HCT116 (cell line): ENCODE results near the gene KIF5C. TPM values are rescaled to one million over a fixed set of nuclear protein-coding genes. Genes with fewer than 3 reads are reported as not detected.

Experiments used
- ATAC-seq: fragments of 200-7000 bp; cut with Tn5 transposase; 2 replicates; pipeline ENCODE4 v1.9.1; 2020; ENCODE audit warnings: mild to moderate bottlenecking, moderate library complexity
- BruUV-seq: library from RNA; stranded (reverse); fragments of 400-500 nt; replicated peaks from 2 replicates; lab custom pipeline; 2021; lab: Mats Ljungman, UMichigan
- CTCF ChIA-PET: fragments of 300-600 bp; sonication (Branson Sonifier 250); formaldehyde crosslinking; loops from one replicate; lab custom pipeline; 2021; ENCODE audit warnings: antibody characterized with exemption; lab: Charles Lee
- POLR2A ChIA-PET: fragments of 300-600, 350-600 bp; sonication (Branson Sonifier 250); formaldehyde crosslinking; loops from one replicate; lab custom pipeline; 2021; ENCODE audit warnings: antibody characterized with exemption; lab: Charles Lee
- RAD21 ChIA-PET, 2 experiments: fragments of 300-600 bp; sonication (Branson Sonifier 250); formaldehyde crosslinking; loops; one replicate each; lab custom pipeline; 2023; ENCODE audit warnings: low total read pairs in 2 of 2; ENCODE audit not compliant: uncharacterized antibody in 2 of 2, unreplicated experiment in 2 of 2, low non-redundant PET in 1 of 2; lab: Charles Lee
- DNase-seq: peaks from one replicate; pipeline ENCODE4 v3.0.0-alpha.2; 2010; ENCODE audit warnings: low read depth, low spot score
- H2AFZ ChIP-seq: fragments of 200-600 bp; shearing (Covaris generic), sonication (generic); 2 replicates; pipeline ENCODE4 v1.6.1; 2017; ENCODE audit warnings: low read depth, mixed run types, mixed read lengths, antibody characterized with exemption, low read length; ENCODE audit not compliant: poor library complexity, severe bottlenecking
- H3K27ac ChIP-seq: 2 replicates; pipeline ENCODE4 v1.5.1; 2012; ENCODE audit warnings: low read depth, low read length
- H3K27me3 ChIP-seq: fragments of 200-600 bp; sonication (generic); 2 replicates; pipeline ENCODE4 v1.6.1; 2016; ENCODE audit warnings: mixed run types, low read length, mixed read lengths; ENCODE audit not compliant: insufficient read depth
- H3K36me3 ChIP-seq, 2 experiments: fragments of 200-500 bp in 1 of 2; fragments of 200-600 bp in 1 of 2; sonication (Bioruptor generic) in 1 of 2; sonication (generic) in 1 of 2; 2 replicates each; pipeline versions ENCODE4 v1.5.1 to v1.6.1; 2014 to 2016; ENCODE audit warnings: low read length in 2 of 2, inconsistent platforms in 1 of 2, mixed read lengths in 1 of 2, mixed run types in 1 of 2; ENCODE audit not compliant: insufficient read depth in 2 of 2, control insufficient read depth in 1 of 2
- H3K4me1 ChIP-seq, 2 experiments: fragments of 200-600 bp in 1 of 2; sonication (generic) in 1 of 2; 2 replicates each; pipeline versions ENCODE4 v1.5.1 to v1.6.1; 2012 to 2017; ENCODE audit warnings: low read length in 2 of 2, inconsistent platforms in 1 of 2, mild to moderate bottlenecking in 1 of 2, mixed read lengths in 1 of 2, mixed run types in 1 of 2, moderate library complexity in 1 of 2; ENCODE audit not compliant: insufficient read depth in 2 of 2, control insufficient read depth in 1 of 2
- H3K4me2 ChIP-seq: fragments of 200-600 bp; sonication (generic); 2 replicates; pipeline ENCODE4 v1.6.1; 2017; ENCODE audit warnings: mixed run types, low read length, mixed read lengths
- H3K4me3 ChIP-seq, 2 experiments: fragments of 200-600 bp in 1 of 2; sonication (generic) in 1 of 2; replicated peaks in 1 of 2; 2 replicates each; pipeline ENCODE4 v1.5.1; 2011 to 2016; ENCODE audit warnings: low read length in 2 of 2, control low read depth in 1 of 2, low read depth in 1 of 2, mild to moderate bottlenecking in 1 of 2, mixed read lengths in 1 of 2, mixed run types in 1 of 2
- H3K79me2 ChIP-seq: fragments of 200-600 bp; sonication (generic); 2 replicates; pipeline ENCODE4 v1.6.1; 2017; ENCODE audit warnings: mild to moderate bottlenecking, mixed run types, low read length, moderate library complexity, mixed read lengths; ENCODE audit not compliant: insufficient read depth
- H3K9ac ChIP-seq: fragments of 200-600 bp; sonication (generic); 2 replicates; pipeline ENCODE4 v1.6.1; 2016; ENCODE audit warnings: low read length, mixed read lengths
- H3K9me2 ChIP-seq: fragments of 200-600 bp; sonication (generic), shearing (Covaris generic); 2 replicates; pipeline ENCODE4 v1.6.1; 2017; ENCODE audit warnings: mixed run types, mild to moderate bottlenecking, moderate library complexity; ENCODE audit not compliant: insufficient read depth
- H3K9me3 ChIP-seq, 2 experiments: fragments of 200-500 bp in 1 of 2; fragments of 200-600 bp in 1 of 2; sonication (Bioruptor generic) in 1 of 2; sonication (generic) in 1 of 2; 2 replicates each; pipeline ENCODE4 v1.6.1; 2014 to 2017; ENCODE audit warnings: low read length in 2 of 2, mixed read lengths in 2 of 2, inconsistent platforms in 1 of 2, low read depth in 1 of 2, mild to moderate bottlenecking in 1 of 2, mixed run types in 1 of 2, moderate library complexity in 1 of 2; ENCODE audit not compliant: control insufficient read depth in 1 of 2, insufficient read depth in 1 of 2
- H4K20me1 ChIP-seq: fragments of 200-600 bp; sonication (generic), shearing (Covaris generic); 2 replicates; pipeline ENCODE4 v1.6.1; 2017; ENCODE audit warnings: mixed run types, mild to moderate bottlenecking, moderate library complexity; ENCODE audit not compliant: insufficient read depth
- CBX3 ChIP-seq: IDR thresholded peaks from 2 replicates; pipeline ENCODE4 v1.6.1; 2012; ENCODE audit warnings: low read depth
- CEBPB ChIP-seq: IDR thresholded peaks from 2 replicates; pipeline ENCODE4 v1.6.1; 2012; ENCODE audit warnings: low read depth
- EGR1 ChIP-seq: IDR thresholded peaks from 2 replicates; pipeline ENCODE4 v1.6.1; 2012; ENCODE audit warnings: low read depth
- FOSL1 ChIP-seq: IDR thresholded peaks from 2 replicates; pipeline ENCODE4 v1.6.1; 2012; ENCODE audit warnings: low read depth
- JUND ChIP-seq: IDR thresholded peaks from 2 replicates; pipeline ENCODE4 v1.6.1; 2012
- MAX ChIP-seq: IDR thresholded peaks from 2 replicates; pipeline ENCODE4 v1.6.1; 2012
- POLR2A ChIP-seq: IDR thresholded peaks from 2 replicates; pipeline ENCODE4 v1.7.0; 2011; ENCODE audit warnings: borderline replicate concordance; ENCODE audit not compliant: insufficient read depth, insufficient read length; ENCODE audit errors: extremely low read depth
- POLR2AphosphoS5 ChIP-seq: IDR thresholded peaks from 2 replicates; pipeline ENCODE4 v1.6.1; 2011; ENCODE audit warnings: mild to moderate bottlenecking, low read depth, low read length, moderate library complexity
- RAD21 ChIP-seq: IDR thresholded peaks from 2 replicates; pipeline ENCODE4 v1.6.1; 2012; ENCODE audit warnings: low read depth, mild to moderate bottlenecking
- SP1 ChIP-seq: IDR thresholded peaks from 2 replicates; pipeline ENCODE4 v1.6.1; 2012; ENCODE audit warnings: low read depth
- SRF ChIP-seq: IDR thresholded peaks from 2 replicates; pipeline ENCODE4 v1.6.1; 2012; ENCODE audit warnings: low read depth
- YY1 ChIP-seq: IDR thresholded peaks from 2 replicates; pipeline ENCODE4 v1.6.1; 2011; ENCODE audit warnings: low read length, low read depth, moderate library complexity, mild to moderate bottlenecking; ENCODE audit not compliant: insufficient replicate concordance; ENCODE audit errors: extremely low read depth
- ZFX ChIP-seq: fragments of 450-650 bp; IDR thresholded peaks from 2 replicates; pipeline ENCODE4 v1.6.1; 2017
- intact Hi-C: fragments of 100-400 bp; cut with micrococcal nuclease; formaldehyde crosslinking; loops from 2 replicates; pipeline ENCODE4 v1.10.0; 2022
- total RNA-seq: library from RNA; stranded (reverse); gene quantifications from one replicate; pipeline ENCODE4 v1.2.1, GENCODE V29; 2021; ENCODE audit not compliant: unreplicated experiment
- TF ChIP-seq, protein P1 (sequence below), 3 experiments: fragments of 200-600 bp in 1 of 3; sonication (generic) in 1 of 3; IDR thresholded peaks in 2 of 3; conservative IDR thresholded peaks in 1 of 3; 2 replicates each; pipeline ENCODE4 v1.5.1; 2012 to 2017; ENCODE audit warnings: low read depth in 2 of 3, low read length in 2 of 3, antibody characterized with exemption in 1 of 3, borderline replicate concordance in 1 of 3, control low read depth in 1 of 3, mild to moderate bottlenecking in 1 of 3, mixed read lengths in 1 of 3, mixed run types in 1 of 3, moderate library complexity in 1 of 3; ENCODE audit not compliant: insufficient read depth in 1 of 3

Gene KIF5C
- total RNA-seq, 1 experiment from 2014 or later = 6.5 TPM

- DNase-seq = no peak
- TF ChIP-seq, protein P1, sequence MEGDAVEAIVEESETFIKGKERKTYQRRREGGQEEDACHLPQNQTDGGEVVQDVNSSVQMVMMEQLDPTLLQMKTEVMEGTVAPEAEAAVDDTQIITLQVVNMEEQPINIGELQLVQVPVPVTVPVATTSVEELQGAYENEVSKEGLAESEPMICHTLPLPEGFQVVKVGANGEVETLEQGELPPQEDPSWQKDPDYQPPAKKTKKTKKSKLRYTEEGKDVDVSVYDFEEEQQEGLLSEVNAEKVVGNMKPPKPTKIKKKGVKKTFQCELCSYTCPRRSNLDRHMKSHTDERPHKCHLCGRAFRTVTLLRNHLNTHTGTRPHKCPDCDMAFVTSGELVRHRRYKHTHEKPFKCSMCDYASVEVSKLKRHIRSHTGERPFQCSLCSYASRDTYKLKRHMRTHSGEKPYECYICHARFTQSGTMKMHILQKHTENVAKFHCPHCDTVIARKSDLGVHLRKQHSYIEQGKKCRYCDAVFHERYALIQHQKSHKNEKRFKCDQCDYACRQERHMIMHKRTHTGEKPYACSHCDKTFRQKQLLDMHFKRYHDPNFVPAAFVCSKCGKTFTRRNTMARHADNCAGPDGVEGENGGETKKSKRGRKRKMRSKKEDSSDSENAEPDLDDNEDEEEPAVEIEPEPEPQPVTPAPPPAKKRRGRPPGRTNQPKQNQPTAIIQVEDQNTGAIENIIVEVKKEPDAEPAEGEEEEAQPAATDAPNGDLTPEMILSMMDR (IDR thresholded peaks at IDR 0.05 in 2 of 3, conservative IDR thresholded peaks at IDR 0.05 in 1 of 3; ENCODE audit: borderline replicate concordance in 1 of 3, insufficient read depth in 1 of 3, low read depth in 2 of 3, low read length in 2 of 3) = peak in 1 of 3 experiments; percentile 25; a peak in 1 of 6 replicates
- TF ChIP-seq POLR2A = no peak
- H3K4me2 ChIP-seq = no peak overlapping the region
- RAD21 ChIA-PET = no interaction called here
- H3K4me3 ChIP-seq = no peak overlapping the region
- no peaks in the 10 kb centered on the region for H3K36me3 ChIP-seq
- no peaks in the 10 kb centered on the region for H3K9me2 ChIP-seq
- H3K27me3 ChIP-seq = no peaks in the 10 kb centered on the region
- no peaks in the 10 kb centered on the region for H3K4me1 ChIP-seq
- POLR2A ChIA-PET = no interaction called here
- CTCF ChIA-PET = no interaction called here
- ATAC-seq = peak; percentile 68
- H3K79me2 ChIP-seq = no peaks in the 10 kb centered on the region
- no peak overlapping the region for H3K9ac ChIP-seq
- no peak overlapping the region for H3K27ac ChIP-seq
- H4K20me1 ChIP-seq = no peaks in the 10 kb centered on the region
- H3K9me3 ChIP-seq = no peaks in the 10 kb centered on the region
- no peak overlapping the region for H2AFZ ChIP-seq
- intact Hi-C loops = no loop called here
- no TSS peak for BruUV-seq
Observed at GRCh38 chr2:148867079-148867769, 7.8 kb upstream of the KIF5C start.

DNA sequence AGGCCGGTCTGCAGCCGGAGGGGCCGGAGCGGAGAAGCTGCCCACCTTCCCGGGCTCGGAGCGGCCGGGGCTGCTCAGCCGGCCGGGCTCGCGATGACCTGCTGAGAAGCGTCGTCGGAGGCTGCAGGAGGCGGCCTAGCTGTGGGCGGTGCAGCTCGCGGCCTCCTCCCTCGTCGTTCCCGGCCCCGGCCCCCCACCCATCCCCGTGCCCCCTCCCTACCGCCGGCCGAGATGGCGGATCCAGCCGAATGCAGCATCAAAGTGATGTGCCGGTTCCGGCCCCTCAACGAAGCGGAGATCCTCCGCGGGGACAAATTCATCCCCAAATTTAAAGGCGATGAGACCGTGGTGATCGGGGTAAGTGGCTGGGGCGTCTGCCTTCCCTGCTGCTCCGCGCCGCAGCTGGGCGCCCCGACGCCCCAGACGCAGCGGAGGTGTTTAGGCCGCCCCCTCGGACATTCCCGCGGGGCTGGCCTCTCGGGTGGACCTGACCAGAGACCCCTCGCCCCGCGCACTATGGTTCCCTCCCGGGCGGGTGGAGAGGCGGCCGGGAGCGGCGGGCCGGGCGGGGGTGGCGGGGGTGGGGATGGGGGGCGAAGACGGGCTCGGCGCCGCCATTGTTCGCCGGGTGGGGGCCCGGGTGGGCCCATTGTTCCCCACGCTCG lies 492 bp downstream of the KIF5C start:
- Histone ChIP-seq H3K4me3 (no peak overlapping the region), H3K4me1 (peaks cover 0 to 5% of the 10 kb centered on the region in 2 experiments; a peak in 3 of 4 replicates), H3K9me3 (no peaks in the 10 kb centered on the region), H3K9ac (no peak overlapping the region), H3K36me3 (no peaks in the 10 kb centered on the region), H2AFZ (no peak overlapping the region), H3K4me2 (peak overlapping the region; percentile 72), H3K9me2 (no peaks in the 10 kb centered on the region; the same call in 1 of the 2 replicates), H3K27ac (no peak overlapping the region), H3K27me3 (no peaks in the 10 kb centered on the region), H4K20me1 (no peaks in the 10 kb centered on the region), H3K79me2 (no peaks in the 10 kb centered on the region)
- TF ChIP-seq CEBPB = no peak
- TF ChIP-seq EGR1 = no peak
- TF ChIP-seq ZFX = no peak
- TF ChIP-seq CBX3 = no peak
- TF ChIP-seq JUND = no peak
- no peak for TF ChIP-seq SRF
- TF ChIP-seq YY1 = no peak
- no peak for TF ChIP-seq FOSL1
- no peak for TF ChIP-seq RAD21
- TF ChIP-seq, protein P1 (IDR thresholded peaks at IDR 0.05 in 2 of 3, conservative IDR thresholded peaks at IDR 0.05 in 1 of 3; ENCODE audit: borderline replicate concordance in 1 of 3, insufficient read depth in 1 of 3, low read depth in 2 of 3, low read length in 2 of 3) = no peak
- no peak for TF ChIP-seq POLR2A
- TF ChIP-seq SP1 = no peak
- no peak for TF ChIP-seq POLR2AphosphoS5
- no peak for TF ChIP-seq MAX
- DNase-seq = no peak
- RAD21 ChIA-PET = no interaction called here
- CTCF ChIA-PET = no interaction called here
- intact Hi-C loops = no loop called here
- BruUV-seq = no TSS peak
- POLR2A ChIA-PET = no interaction called here
- peak; percentile 46 for ATAC-seq
